GM12801 (cell line): Measurements from ENCODE around the gene TPK1.

Experiments used
- CTCF ChIP-seq: IDR thresholded peaks from one replicate; pipeline ENCODE4 v1.5.1; 2011; ENCODE audit warnings: control low read depth; ENCODE audit not compliant: insufficient read length; ENCODE audit errors: extremely low read depth

Gene TPK1

DNA sequence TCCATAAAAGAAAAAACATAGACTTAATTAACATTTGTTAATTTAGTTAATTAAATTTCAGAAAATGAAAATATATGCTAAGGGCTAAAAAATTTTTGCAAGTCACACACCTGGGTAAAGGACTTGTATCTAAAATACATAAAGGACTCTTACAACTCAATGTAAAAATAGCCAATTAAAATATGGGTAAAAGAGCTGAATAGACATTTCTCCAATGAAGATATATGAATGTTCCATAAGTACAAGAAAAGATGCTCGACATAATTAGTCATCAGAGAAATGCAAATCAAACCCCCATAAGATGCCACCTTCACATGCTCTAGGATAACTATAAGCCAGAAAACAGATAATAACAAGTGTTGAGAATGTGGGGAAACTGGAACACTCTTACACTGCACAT lies 288.0 kb downstream of the TPK1 start:
- TF ChIP-seq CTCF = no peak

DNA sequence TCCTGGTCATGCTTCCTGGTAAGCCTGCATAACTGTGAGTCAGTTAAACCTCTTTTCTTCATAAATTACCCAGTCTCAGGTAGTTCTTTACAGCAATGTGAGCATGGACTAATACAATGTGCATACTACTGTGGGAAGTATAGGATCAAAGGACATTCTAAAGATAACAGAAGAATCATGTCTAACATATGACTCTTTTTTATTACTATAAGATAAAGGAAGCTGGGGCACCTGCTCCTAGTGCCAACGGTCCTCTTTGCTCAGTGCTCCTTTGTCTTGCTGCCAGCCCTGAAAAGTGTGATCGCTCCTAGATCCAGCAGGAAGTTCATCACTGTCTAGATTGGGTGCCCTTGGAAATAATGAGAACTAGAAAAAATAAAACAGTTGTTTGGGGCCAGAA lies 289.1 kb downstream of the TPK1 start:
- TF ChIP-seq CTCF = no peak

DNA sequence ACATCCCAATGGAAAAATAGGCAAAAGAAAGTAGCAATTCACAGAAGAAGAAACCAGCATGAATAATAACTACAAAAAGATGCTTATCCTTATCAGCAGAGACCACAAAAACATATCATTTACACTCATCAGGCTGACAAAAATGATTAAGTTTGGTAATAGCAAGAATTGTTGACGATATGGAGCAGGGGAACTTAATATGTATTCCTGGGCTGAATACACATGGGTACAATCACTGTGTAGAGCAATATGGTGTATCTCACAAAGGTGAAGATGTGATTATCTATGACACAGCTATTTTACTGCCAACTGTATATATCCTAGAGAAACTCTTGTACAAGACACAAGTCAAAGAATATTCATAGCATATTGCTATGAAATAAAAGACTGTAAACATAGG lies 290.5 kb downstream of the TPK1 start:
- TF ChIP-seq CTCF = no peak

GRCh38 chr7:144534655-144535395 lies 301.0 kb downstream of the TPK1 start:
- no peak for TF ChIP-seq CTCF

DNA sequence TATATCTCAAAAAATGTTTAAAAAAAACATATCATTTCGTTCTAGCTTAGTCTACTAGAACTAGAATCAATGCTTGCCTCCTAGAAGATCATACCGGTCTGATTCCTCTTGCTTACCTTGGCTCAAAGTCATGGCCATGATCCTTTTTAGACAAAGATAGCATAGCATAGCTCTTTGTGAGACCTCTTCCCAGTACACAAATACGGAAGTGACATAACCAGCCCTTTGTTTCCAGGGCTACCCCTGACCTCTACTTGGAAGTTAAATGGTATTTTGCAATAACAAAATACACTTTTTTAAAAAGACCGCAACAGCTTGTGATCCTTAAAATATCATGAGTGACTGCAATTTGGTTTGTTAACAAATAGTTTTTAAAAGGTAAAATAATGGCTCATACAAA lies 301.7 kb downstream of the TPK1 start:
- no peak for TF ChIP-seq CTCF

DNA sequence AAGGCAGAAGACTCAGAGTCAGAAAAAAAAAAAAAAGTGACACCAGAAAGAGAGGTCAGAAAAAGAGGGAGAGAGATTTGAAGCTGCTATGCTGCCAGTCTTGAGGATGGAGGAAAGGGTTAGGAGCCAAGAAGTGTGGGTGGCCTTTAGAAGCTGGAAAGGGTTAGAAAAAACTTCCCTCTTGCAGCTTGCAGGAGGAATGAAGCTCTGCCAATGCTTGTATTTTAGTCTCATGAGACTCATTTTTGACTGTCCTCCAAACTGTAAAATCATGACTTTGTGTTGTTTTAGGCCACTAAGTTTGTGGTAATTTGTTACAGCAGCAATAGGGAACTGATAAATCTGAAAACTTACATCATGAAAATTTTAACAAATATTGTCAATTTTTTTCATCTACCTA lies 304.7 kb downstream of the TPK1 start:
- TF ChIP-seq CTCF = no peak

GRCh38 chr7:144529269-144529926 lies 306.5 kb downstream of the TPK1 start:
- no peak for TF ChIP-seq CTCF
